GM18873 (cell line): ENCODE results near the gene POP4.

Experiments
- ATAC-seq: cut with Tn5 transposase; IDR thresholded peaks from one replicate; pipeline ENCODE4 v1.9.1; 2021; ENCODE audit warnings: mild to moderate bottlenecking, moderate library complexity, moderate number of reproducible peaks; ENCODE audit not compliant: unreplicated experiment, low FRiP score

POP4 gene

DNA sequence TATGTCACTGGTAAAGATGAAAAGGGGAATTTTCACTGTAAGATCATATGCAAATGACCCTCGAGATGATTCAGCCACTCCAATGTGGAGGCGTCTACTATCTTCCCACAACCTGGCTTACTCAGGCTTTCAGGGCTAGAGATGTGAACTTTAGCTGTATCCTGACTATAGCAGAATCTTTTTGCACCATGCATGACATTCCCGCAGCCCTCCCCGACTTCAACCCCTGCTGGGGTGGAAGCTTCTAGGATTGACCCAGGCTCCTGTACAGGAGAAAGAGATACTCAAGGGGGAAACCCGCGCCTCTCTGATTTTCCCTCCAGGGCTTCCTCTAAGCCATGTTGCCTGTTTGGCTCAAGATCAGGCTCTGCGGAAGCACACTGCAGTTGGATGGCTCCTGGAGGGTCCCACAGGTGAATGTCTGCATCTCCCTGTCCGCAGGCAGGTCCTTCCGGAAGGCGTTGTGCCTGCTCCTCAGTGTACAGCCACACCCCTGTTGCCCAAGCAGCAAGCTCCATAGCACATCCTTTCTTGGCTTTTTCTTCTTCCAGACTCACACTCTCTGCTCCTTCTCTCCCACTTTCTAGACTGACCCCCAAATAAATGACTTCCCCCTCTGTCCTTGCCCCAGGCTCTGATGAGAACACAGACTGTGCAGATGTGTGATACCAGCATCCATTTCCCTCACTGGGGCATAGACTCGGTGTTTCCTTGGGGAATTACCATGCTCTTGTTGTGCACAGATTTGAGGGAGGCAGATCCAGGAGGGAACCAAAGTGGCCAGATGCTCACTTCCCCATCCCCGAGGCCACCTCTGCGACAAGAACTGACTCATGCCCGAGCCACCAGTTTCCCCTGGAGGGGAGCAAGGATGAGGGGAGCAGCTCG is 29.1 kb upstream of the POP4 start:
- no peak for ATAC-seq

DNA sequence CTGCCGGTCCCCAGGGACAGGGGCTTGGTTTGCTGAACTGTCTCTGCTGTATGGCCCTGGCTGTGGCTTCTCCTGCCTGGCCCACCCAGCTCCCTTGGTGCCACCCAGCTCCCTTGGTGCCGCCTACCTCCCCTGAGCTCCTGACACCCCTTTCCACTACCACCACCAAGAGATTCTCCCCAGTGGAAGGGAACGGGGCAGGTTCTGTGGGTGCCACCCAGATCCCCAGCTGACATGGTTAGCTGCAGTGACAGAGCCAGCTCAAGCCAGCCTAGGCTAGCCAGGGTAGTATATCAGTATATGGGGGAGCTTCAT is 28.5 kb upstream of the POP4 start:
- no peak for ATAC-seq

DNA sequence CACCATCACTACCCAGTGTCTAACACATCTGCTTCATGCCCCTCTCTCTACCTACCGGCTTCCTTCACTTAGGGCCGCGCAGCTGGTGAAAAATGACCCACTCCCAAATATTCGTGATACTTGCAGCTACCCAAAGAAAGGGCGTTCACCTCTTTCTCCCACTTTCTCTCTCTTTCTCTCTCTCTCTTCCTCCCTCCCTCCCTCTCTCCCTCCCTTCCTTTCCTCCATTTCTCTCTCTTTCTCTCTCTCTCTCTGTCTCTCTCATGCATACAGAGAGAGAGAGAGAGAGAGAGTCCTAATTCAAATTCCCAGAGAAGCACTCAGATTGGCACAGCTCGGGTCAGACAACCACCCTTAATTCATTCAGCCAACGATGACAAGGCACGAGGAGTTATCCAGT is 27.7 kb upstream of the POP4 start:
- ATAC-seq: no peak

GRCh38 chr19:29579308-29579910 is 26.7 kb upstream of the POP4 start:
- no peak for ATAC-seq

DNA sequence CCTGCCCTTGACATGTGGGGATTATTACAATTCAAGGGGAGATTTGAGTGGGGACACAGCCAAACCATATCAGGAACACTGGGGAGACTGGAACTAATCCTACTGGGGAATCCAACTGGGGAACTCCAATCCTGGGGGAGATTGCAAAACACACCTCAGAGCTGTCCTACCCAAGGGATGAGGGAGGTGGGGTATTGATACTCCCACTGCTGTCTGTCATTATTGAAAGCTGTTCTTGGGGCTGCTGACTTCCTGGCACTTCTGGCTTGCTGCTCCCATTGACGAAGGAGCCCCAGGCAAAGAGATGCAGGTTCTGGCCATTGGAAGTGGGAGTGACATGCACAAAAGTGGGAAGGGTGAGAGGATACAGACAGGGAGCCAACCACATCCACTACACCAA is 24.7 kb upstream of the POP4 start:
- no peak for ATAC-seq

DNA sequence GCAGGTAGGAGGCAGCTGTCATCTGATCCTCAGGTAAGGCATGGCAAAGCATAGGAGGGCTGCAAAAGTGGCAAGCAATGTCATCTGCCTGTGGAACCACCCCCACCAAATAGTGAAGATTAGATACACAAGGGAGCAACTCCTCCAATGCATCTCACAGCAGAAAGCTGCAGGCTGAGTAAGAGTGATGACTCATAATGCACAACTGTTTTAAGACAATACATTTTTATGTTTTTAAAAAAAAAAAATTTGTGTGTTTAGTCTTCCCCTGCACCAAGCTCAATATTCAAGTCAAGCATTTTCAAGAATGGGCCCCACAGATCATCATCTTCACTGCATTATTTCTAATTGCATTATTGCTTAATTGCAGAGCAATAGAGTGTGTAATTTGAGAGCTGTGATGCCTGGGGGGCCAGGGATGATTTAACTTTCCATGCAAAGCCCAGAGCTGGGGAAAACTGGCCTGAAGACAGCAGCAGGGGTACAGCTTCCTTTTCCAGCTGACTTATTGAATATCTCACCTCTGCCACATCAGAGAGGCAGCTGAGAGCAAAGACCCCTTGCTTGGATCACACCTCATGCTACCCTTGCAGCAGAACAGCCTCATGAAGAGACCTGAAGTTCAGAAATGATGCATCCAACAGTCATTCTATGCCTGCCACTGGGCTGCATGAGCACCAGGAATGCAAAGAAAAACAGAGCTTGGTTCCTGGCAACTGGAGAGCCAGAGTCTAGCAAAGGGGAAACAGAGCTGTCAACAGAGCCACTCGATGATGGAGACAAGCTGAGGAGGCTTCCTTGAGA is 22.7 kb upstream of the POP4 start:
- ATAC-seq: no peak

DNA sequence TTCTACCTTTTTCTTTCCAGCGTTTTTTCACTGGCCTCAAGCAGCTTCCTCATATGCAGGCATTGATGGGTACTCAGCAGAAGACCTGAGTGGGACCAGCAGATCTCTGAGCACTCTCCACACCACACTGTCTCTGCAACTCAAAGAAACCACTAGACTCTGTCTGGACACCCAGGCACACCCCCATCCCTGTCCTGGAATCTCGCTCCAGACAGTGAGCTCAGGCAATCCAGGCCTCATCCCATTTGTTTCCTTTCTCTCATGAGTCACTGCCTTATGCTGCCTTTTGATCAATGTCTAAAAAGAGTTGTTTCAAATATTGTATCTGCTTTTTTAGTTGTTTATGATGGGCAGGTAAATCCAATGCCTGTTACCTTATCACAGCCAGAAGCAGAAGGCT is 19.7 kb upstream of the POP4 start:
- ATAC-seq: no peak

DNA sequence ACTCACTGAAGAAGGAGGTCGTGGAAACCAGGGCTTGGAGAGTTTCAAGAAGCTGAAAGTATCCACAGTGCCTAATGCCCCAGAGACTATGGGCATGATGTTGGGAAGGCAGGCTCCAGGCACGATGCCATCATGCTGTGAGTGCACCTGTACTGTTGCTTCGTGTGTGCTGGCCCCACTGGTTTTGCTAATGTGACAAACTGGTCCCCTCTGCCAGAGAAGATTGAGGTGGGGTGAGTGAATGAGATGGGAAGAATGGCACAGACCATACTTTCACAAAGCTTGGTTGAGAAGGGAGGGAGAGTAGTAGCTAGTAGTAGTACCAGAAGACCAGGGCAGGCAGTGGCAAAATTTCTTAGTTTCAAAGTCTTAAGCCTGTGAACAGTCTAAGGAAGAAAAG is 19.0 kb upstream of the POP4 start:
- ATAC-seq: no peak

DNA sequence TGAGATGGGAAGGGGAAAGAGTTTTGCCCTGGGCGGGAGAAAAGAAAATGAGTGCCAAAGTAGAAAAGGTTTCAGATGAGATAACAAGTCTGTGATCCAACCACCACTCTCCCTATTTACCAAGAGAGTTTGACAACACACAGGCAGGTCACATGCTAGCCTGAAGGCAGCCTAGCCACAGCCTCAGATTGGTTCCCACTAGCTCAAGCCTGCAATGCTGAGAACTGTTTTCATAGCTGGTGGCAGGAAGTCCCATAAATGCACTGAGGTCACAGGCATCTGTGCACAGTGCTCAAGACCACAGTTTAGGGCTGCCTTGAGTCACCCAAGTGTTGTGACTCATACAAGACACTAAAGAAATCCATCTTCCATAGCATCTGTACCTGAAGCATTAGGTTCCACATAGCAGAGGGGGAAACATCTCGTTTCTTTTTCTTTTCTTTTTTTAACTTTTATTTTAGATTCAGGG is 18.5 kb upstream of the POP4 start:
- peak; percentile 73 for ATAC-seq

DNA sequence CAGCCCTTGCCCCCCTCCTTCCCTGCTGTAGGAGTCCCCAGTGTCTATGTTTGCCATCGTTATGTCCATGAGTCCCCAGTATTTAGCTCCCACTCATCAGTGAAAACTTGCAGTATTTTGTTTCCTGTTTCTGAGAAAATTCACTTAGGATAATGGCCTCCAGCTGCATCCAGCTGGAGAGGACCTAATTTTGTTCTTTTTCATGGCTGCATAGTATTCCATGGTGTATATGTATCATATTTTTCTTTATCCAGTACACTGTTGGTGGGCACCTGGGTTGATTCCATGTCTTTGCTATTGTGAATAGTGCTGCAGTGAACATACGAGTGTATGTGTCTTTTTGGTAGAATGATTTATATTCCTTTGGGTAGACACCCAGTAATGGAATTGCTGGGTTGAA is 18.0 kb upstream of the POP4 start:
- no peak for ATAC-seq

- ATAC-seq: no peak
These were observed 15.8 kb upstream of the POP4 start for GRCh38 chr19:29590278-29590677.

DNA sequence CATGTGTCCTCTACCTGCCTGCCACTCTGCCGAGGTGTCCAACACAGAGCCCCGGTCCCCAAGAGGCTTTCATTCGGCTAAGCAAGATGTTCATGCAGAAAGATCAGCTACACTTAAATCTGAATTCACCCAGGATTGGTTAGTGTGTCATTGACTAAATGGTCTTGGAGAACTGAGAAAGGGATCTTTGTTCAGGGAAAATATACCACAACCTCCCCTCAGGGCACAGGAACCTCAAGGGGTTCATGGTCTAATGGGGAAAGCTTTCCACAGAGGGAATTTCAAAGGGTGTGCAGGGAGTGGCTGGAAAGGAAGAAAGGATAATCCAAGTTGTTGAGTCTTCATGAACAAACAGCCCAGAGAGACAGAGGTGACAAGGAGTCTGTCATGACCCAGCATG is 14.4 kb upstream of the POP4 start:
- no peak for ATAC-seq

DNA sequence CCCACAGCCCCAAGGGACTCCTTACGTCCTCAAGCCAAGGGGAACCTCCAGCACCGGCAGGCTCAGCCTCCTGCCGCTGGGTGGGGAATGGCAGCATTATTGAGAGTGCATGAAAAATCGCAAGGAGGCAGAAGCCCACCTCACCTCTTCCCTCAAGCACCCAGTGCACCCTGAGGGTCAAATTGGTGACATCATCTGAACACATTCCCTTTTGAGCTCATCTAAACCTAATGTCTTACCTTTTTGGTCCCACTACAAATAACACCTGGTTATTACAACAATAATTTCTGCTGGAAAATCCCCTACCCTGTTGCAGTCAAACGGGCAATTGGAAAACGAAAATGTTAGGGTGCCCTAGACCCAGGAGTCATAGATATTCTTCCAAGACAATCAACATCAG is 12.2 kb upstream of the POP4 start:
- no peak for ATAC-seq

DNA sequence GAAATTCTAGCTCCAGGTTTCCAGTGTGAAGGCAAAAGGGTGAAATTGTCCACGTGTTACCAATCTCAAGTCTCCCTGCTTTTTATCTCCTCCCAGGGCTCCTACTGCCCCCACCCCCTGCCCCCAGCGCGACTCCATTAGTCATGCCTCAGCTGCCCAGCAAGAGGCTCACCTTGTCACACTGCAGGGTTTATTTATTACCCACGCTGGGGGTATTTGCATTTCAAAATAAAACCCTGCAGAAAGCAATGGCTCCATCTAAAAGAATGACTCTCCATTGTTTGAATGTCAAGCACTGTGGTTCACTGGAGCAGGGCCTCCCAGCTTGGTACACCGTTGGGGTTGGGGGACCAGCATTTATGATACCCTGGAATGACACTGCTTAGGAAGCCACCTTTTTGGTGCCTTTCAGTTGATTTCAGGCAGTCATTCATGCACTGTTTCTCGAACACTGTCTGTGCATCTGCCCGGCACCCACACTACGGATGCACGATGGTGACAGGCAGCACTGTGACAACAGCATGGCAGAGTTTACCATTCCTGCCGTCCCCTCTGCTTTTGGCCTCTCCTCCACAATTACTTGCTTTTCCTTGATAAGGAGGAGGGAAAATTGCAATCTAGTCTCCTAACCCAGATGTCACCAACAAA is 9.9 kb upstream of the POP4 start:
- ATAC-seq: no peak

DNA sequence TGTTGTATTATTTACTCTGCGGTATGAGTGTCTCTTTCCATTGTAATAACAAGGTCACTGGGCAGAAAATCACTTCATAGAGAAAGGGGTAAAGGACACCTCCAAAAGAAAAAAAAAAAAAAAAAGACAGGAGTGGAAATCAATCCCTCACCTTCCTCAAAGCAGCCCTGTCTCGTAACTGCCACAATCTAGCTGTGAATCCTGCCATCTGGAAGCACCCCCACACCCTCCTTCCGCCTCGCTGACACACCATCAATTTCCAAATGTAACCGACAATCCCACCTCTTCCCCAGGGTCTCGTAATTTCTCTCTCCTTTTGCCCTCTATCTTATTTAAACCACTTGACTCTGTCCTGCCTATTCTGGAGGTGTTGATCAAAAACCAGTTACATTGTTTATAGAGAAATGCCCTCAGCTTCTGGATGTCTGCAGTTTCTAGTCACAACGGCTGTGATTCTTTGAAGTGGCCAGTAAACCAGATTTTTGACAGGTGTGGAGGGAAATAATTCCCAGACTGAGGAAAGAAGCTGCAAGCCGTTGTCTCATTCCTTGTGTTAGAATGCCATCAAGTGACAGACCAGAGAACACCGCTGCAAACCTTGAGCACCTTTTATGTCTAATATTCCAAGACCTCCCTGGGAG is 9.1 kb upstream of the POP4 start:
- no peak for ATAC-seq

GRCh38 chr19:29598036-29598435 is 8.0 kb upstream of the POP4 start:
- ATAC-seq: no peak

- ATAC-seq: no peak
These were observed 7.6 kb upstream of the POP4 start for GRCh38 chr19:29598496-29598895.

GRCh38 chr19:29603308-29603707 is 2.8 kb upstream of the POP4 start:
- no peak for ATAC-seq

GRCh38 chr19:29606420-29606747 is 301 bp downstream of the POP4 start:
- ATAC-seq: no peak

- ATAC-seq: no peak
These were observed 3.6 kb downstream of the POP4 start for GRCh38 chr19:29609636-29610035.

DNA sequence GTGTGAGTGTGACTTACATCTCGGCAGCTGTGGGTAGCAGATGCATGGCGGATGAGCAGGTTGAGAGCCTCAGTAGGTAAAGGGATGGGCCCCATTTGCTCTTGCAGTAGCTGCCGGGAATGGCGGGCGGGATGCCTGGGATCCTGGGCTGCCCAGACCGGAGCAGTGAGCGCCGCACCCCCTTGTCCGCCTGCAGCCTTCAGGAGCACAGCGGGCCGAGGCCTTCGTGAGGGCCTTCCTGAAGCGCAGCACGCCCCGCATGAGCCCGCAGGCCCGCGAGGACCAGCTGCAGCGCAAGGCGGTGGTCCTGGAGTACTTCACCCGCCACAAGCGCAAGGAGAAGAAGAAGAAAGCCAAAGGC is 4.1 kb downstream of the POP4 start:
- no peak for ATAC-seq
